Measurements from ENCODE around the gene KIAA1217. TPM values are rescaled to one million over a fixed set of nuclear protein-coding genes. Genes with fewer than 3 reads are reported as not detected.

The KIAA1217 gene
- total RNA-seq, 1 experiment from 2014 or later: 18.6 TPM

DNA sequence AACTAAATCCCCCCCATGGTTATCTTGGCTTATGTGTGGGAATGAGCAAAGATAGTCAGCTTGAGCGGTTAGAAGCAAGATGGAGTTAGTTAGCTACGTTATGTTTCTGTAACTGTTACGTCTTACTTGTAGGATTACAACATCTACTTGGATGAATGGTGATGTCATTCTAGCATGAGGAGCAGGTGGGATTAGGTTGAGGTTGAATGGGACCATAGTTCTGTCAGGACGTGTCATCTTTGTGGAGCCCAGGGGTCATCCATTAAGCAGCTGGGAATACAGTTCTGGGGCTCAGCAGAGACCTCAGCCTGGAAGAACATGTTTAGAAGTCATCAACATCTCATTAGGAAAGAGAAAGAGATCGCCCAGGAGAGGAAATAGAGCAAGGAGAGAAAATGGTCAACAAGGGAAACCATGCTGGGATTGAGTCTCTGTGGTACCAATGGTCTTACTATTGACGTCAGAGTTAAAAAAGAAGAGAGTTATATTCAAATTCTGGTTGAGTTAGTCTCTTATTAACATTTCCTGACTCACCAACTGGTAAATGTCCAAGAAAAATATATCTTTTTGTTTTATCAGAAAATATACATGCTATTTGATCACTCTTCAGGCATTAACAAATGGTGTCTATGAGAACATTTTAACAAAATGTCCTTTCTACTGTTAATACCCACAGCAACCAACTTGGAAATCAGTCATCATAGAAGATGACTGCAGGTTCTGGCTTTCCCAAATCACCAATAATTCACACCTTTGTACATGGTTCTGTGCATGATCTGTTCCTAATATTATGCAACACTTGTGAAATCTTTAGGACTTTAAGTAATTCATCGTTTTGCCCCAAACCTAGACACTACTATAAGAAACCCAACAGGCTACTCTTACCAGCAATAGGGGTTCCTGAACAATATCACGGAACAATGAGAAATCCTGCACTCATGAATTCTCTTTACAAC lies 96.9 kb downstream of the KIAA1217 start:
- H3K4me1 ChIP-seq (ENCODE audit: insufficient read depth, low read length): no peaks in the 10 kb centered on the region
- no peaks in the 10 kb centered on the region for H3K23me2 ChIP-seq (ENCODE audit: insufficient read length, low read depth, low read length, poor library complexity, severe bottlenecking)
- no peak overlapping the region for H2BK15ac ChIP-seq (ENCODE audit: low read depth, low read length)
- no peak overlapping the region for H4K91ac ChIP-seq (ENCODE audit: insufficient read length, low read depth, low read length)
- no peak overlapping the region for H3K23ac ChIP-seq (ENCODE audit: insufficient read length, low read depth, low read length)
- H3K4me1 Mint-ChIP-seq: peaks cover 17% of the 10 kb centered on the region in 2 experiments
- TF ChIP-seq, protein P1, sequence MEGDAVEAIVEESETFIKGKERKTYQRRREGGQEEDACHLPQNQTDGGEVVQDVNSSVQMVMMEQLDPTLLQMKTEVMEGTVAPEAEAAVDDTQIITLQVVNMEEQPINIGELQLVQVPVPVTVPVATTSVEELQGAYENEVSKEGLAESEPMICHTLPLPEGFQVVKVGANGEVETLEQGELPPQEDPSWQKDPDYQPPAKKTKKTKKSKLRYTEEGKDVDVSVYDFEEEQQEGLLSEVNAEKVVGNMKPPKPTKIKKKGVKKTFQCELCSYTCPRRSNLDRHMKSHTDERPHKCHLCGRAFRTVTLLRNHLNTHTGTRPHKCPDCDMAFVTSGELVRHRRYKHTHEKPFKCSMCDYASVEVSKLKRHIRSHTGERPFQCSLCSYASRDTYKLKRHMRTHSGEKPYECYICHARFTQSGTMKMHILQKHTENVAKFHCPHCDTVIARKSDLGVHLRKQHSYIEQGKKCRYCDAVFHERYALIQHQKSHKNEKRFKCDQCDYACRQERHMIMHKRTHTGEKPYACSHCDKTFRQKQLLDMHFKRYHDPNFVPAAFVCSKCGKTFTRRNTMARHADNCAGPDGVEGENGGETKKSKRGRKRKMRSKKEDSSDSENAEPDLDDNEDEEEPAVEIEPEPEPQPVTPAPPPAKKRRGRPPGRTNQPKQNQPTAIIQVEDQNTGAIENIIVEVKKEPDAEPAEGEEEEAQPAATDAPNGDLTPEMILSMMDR (conservative IDR thresholded peaks at IDR 0.05): no peak
- no peak overlapping the region for H3K4ac ChIP-seq (ENCODE audit: low read depth, low read length)
- no peaks in the 10 kb centered on the region for H3K79me1 ChIP-seq (ENCODE audit: insufficient read depth, low read depth, low read length, poor library complexity, severe bottlenecking)
- H3K4me2 ChIP-seq (ENCODE audit: insufficient read depth, insufficient read length, low read length): no peak overlapping the region
- H3K36me3 Mint-ChIP-seq (ENCODE audit: insufficient read depth in 1 of 3, low read depth in 3 of 3): no peaks in the 10 kb centered on the region
- no peak overlapping the region for H3K27ac Mint-ChIP-seq
- H2BK20ac ChIP-seq (ENCODE audit: low read depth, low read length, poor library complexity, severe bottlenecking): no peak overlapping the region
- no peak overlapping the region for H3K27ac ChIP-seq (ENCODE audit: insufficient read length, low read depth, low read length)
- no peaks in the 10 kb centered on the region for H4K20me1 ChIP-seq (ENCODE audit: control insufficient read depth, insufficient read depth, insufficient read length)
- no peak overlapping the region for H2BK12ac ChIP-seq (ENCODE audit: insufficient read length, low read depth, low read length)
- H4K8ac ChIP-seq (replicated peaks; ENCODE audit: insufficient read length, low read depth, low read length): no peak overlapping the region
- no peak overlapping the region for H3K9ac ChIP-seq (ENCODE audit: extremely low read depth, insufficient read length, low read length)
- no peak overlapping the region for H2BK5ac ChIP-seq (ENCODE audit: insufficient read length, low read length)
- DNase-seq: no peak
- H2BK120ac ChIP-seq (ENCODE audit: low read depth, low read length, poor library complexity, severe bottlenecking): no peak overlapping the region
- H3K9me3 Mint-ChIP-seq: no peaks in the 10 kb centered on the region; a peak in 1 of 5 replicates
- no peak overlapping the region for H3K18ac ChIP-seq (ENCODE audit: insufficient read length, low read depth, low read length)
- no peaks in the 10 kb centered on the region for H3K79me2 ChIP-seq (ENCODE audit: insufficient read depth, low read length)
- H2AFZ ChIP-seq (ENCODE audit: low read length): no peak overlapping the region
- H2AK5ac ChIP-seq (ENCODE audit: insufficient read length, low read length): no peak overlapping the region
- H3K14ac ChIP-seq (ENCODE audit: insufficient read depth, low read length): no peak overlapping the region
- H4K5ac ChIP-seq (ENCODE audit: insufficient read length, low read depth, low read length): no peak overlapping the region
- H3K9me3 ChIP-seq (ENCODE audit: control insufficient read depth, low read depth, low read length): no peaks in the 10 kb centered on the region
- no peak overlapping the region for H3K56ac ChIP-seq (ENCODE audit: insufficient read length, low read depth, low read length)
- H3T11ph ChIP-seq (ENCODE audit: low read length): no peak overlapping the region
- H3K27me3 Mint-ChIP-seq (ENCODE audit: low read depth): no peaks in the 10 kb centered on the region
- H3K27me3 ChIP-seq (ENCODE audit: insufficient read depth, low read length): no peaks in the 10 kb centered on the region
- no CpG with 5 or more reads among the region's 8 CpGs for WGBS (ENCODE audit: extremely low coverage, insufficient read length, low lambda C conversion rate)
- no peak overlapping the region for H3K4me3 Mint-ChIP-seq

All from H9 (cell line).